Transverse colon (tissue), 4 donors: Measurements from ENCODE around the gene RABL2A. TPM values are rescaled to one million over a fixed set of nuclear protein-coding genes. Genes with fewer than 3 reads are reported as not detected.
"Not testable (repeated sequence)": the region's sequence is repeated elsewhere in the genome, so short reads cannot be mapped to it uniquely, and the experiment has no call there.

Experiments
- DNase-seq: peaks from one replicate; pipeline ENCODE4 v3.0.0-alpha.2; 2019
- H3K27ac ChIP-seq, 4 donors: fragments of 200-600 bp; sonication (generic); 2 replicates each; pipeline ENCODE4 v1.5.1; 2016 to 2018; ENCODE audit warnings: inconsistent platforms in 4 of 4
- H3K27me3 ChIP-seq: fragments of 200-600 bp; sonication (generic); 2 replicates; pipeline ENCODE4 v1.5.1; 2017; ENCODE audit warnings: inconsistent platforms
- H3K36me3 ChIP-seq, 4 donors: fragments of 200-600 bp; sonication (generic); 2 replicates each; pipeline ENCODE4 v1.5.1; 2017 to 2019; ENCODE audit warnings: inconsistent platforms in 4 of 4
- H3K4me1 ChIP-seq, 4 donors: fragments of 200-600 bp; sonication (generic); 2 replicates each; pipeline ENCODE4 v1.5.1; 2017 to 2020; ENCODE audit warnings: inconsistent platforms in 4 of 4
- H3K4me3 ChIP-seq, 4 donors: fragments of 200-600 bp; sonication (generic); 1 replicate in 1 of 4; 2 replicates in 3 of 4; pipeline versions ENCODE4 v1.5.1 to v1.6.1; 2017 to 2019; ENCODE audit warnings: inconsistent platforms in 4 of 4
- H3K9me3 ChIP-seq, 2 donors: fragments of 200-600 bp; sonication (generic); 2 replicates each; pipeline ENCODE4 v1.5.1; 2017 to 2019; ENCODE audit warnings: inconsistent platforms in 2 of 2
- EP300 ChIP-seq: sonication (generic); formaldehyde crosslinking; IDR thresholded peaks from one replicate; pipeline ENCODE4 v1.6.1; 2017; ENCODE audit warnings: antibody characterized with exemption, low read depth
- POLR2A ChIP-seq: fragments of 450-650 bp; IDR thresholded peaks from one replicate; pipeline ENCODE4 v1.6.1; 2016; ENCODE audit warnings: antibody characterized with exemption, mild to moderate bottlenecking, moderate library complexity
- POLR2AphosphoS5 ChIP-seq, 3 donors: sonication (generic); formaldehyde crosslinking; IDR thresholded peaks; one replicate each; pipeline ENCODE4 v1.6.1; 2016; ENCODE audit warnings: antibody characterized with exemption in 3 of 3
- WGBS, 2 donors: methylation state at CpG; one replicate each; pipeline ENCODE4 v1.1.5; 2018; ENCODE audit warnings: low coverage in 1 of 2; 5-methylcytosine and 5-hydroxymethylcytosine counted together
- in situ Hi-C, 4 donors: fragments of 200-750 bp; cut with MboI; loops; one replicate each; pipeline versions ENCODE4 v1.15.0 to v1.15.1; 2017; ENCODE audit warnings: low sequenced_read_pairs in 3 of 4, low pct_ligation_motif_present in 1 of 4, low pct_unique_long_range_greater_than_20kb in 1 of 4
- intact Hi-C: fragments of 100-400 bp; cut with DNase I; formaldehyde crosslinking; loops from one replicate; pipeline ENCODE4 v1.15.1; 2023; ENCODE audit warnings: low total_unique reads
- total RNA-seq, 4 donors: library from RNA; depleted of rRNA; stranded (reverse); fragments of >200 nt; gene quantifications; one replicate each; pipeline ENCODE4 v1.1.0, GENCODE V29; 2016
- TF ChIP-seq, protein P1 (sequence below), 5 experiments: fragments of 200-600 bp in 3 of 5; fragments of 450-650 bp in 2 of 5; sonication (generic) in 3 of 5; IDR thresholded peaks; 1 replicate in 2 of 5; 2 replicates in 3 of 5; pipeline ENCODE4 v1.5.1; 2016 to 2017; ENCODE audit warnings: antibody characterized with exemption in 5 of 5, inconsistent platforms in 3 of 5, mild to moderate bottlenecking in 2 of 5, moderate library complexity in 1 of 5

Gene RABL2A
- total RNA-seq, 4 donors from 2014 or later: 13.5 to 44.8 (median 16.6) TPM

GRCh38 chr2:113656031-113656624, 29.1 kb downstream of the RABL2A start:
- intact Hi-C loops, H3K27me3 ChIP-seq, H3K4me1 ChIP-seq, H3K36me3 ChIP-seq, H3K9me3 ChIP-seq, in situ Hi-C loops: not testable (repeated sequence)
- H3K27ac ChIP-seq: peak overlapping the region; percentile 33 to 75 (median 65)
- peak; percentile 47 for DNase-seq
- H3K4me3 ChIP-seq: peak overlapping the region in 3 of 4 donors; percentile 31 to 40 (median 33)
- 50 to 83% methylated on average over 5 to 25 of the region's 27 CpGs for whole genome bisulfite sequencing, 2 donors
- TF ChIP-seq POLR2AphosphoS5 (IDR thresholded peaks at IDR 0.05): peak in 1 of 3 donors; percentile 12

DNA sequence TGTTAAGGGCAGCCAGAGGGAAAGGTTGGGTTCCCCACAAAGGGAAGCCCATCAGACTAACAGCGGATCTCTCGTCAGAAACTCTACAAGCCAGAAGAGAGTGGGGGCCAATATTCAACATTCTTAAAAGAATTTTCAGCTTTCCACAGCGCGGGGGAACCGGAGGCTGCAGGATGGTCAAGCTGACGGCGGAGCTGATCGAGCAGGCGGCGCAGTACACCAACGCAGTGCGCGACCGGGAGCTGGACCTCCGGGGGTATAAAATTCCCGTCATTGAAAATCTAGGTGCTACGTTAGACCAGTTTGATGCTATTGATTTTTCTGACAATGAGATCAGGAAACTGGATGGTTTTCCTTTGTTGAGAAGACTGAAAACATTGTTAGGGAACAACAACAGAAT, 30.7 kb downstream of the RABL2A start:
- H3K4me1 ChIP-seq, H3K36me3 ChIP-seq, H3K9me3 ChIP-seq, intact Hi-C loops, H3K4me3 ChIP-seq, DNase-seq, in situ Hi-C loops, H3K27me3 ChIP-seq, H3K27ac ChIP-seq: not testable (repeated sequence)
- 93 to 97% methylated on average over 16 to 17 of the region's 17 CpGs for WGBS, 2 donors

DNA sequence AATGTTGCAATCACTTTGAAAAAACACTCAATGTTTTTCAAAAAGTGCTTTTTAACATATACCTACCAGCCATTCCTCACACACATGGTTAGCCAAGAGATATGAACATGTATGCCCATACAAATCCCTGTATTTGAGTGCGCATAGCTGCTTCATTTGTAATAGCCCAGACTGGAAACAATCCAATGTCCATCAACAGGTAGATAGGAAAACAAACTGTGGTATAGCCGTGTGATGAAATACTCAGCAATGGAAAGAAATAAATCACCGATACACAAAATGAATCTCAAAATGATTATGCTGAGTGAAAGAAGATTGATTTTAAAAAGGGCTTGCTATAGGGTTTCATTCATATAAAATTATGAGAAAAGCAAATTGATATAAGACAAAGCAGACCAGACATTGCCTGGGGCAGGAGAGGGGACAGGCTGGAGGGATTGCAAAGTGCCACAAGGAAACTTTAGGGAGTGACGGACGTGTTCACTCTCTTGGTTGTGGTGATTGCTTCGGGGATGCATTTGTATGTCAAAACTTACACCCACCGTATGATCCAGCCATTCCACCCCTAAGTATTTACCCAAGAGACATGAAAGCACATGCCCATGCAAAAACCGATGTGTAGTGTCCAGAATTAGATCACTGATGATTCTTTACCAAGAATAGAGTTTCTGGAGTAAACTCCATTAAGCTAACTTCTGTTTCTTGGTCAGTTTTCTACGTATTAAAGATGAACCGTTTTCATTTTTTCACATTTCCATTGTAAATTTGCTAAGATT, 36.4 kb downstream of the RABL2A start:
- H3K27ac ChIP-seq, H3K4me1 ChIP-seq, in situ Hi-C loops, intact Hi-C loops, H3K9me3 ChIP-seq, DNase-seq, H3K4me3 ChIP-seq, H3K36me3 ChIP-seq, H3K27me3 ChIP-seq: not testable (repeated sequence)
- 87 to 96% methylated on average over 6 to 10 of the region's 10 CpGs for WGBS, 2 donors

DNA sequence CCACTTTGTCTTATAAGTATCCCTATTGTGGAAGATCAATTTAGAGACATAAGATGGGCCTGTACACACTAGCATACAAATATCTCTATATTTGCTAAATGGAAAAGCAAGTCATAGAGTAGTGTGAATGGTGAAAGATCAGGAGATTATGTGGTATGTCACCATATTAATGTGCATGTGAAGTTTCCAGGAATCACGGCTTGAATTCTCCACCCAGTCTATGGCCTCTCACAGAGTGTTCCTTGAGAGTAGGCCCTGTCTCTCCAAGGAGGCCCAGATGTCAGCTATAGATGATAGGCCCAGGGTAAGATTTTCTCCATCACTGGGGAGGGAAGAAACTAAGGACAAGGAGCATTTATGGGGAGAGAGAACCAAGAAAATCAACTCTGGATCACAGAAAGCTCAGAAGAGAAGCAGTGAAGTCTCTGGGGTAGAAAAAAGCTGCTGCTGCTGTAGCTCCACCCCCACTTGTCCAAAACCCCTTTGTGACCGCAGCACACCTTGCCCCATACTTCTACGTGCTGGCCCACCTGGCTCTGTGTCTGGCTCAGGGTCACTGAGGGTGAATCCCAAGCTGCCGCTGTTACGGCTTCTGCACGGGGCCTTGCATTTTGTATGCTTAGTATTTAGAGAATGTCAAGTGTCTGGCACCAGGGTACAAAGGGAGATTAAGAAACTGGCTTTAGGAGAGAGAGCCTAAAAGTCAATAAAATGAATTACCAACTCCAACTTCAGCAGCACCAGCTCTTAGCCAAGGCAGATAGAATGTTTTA, 37.9 kb downstream of the RABL2A start:
- intact Hi-C loops, H3K4me3 ChIP-seq, H3K4me1 ChIP-seq, H3K27ac ChIP-seq, in situ Hi-C loops, H3K36me3 ChIP-seq, DNase-seq, H3K27me3 ChIP-seq, H3K9me3 ChIP-seq: not testable (repeated sequence)
- 82 to 94% methylated on average over 2 to 6 of the region's 6 CpGs for WGBS, 2 donors

- H3K4me3 ChIP-seq, intact Hi-C loops, H3K9me3 ChIP-seq, H3K4me1 ChIP-seq, H3K27ac ChIP-seq, H3K36me3 ChIP-seq, DNase-seq, H3K27me3 ChIP-seq, in situ Hi-C loops: not testable (repeated sequence)
- WGBS, 2 donors: 94 to 100% methylated on average over 1 to 20 of the region's 21 CpGs
Observed at GRCh38 chr2:113669013-113669412, 41.9 kb downstream of the RABL2A start.

GRCh38 chr2:113672326-113672932, 45.4 kb downstream of the RABL2A start:
- H3K36me3 ChIP-seq: no peaks in the 10 kb centered on the region
- intact Hi-C loops: no loop called here
- WGBS, 2 donors: 73 to 86% methylated on average over 5 to 7 of the region's 7 CpGs
- no peaks in the 10 kb centered on the region for H3K9me3 ChIP-seq
- H3K27ac ChIP-seq: no peak overlapping the region
- in situ Hi-C loops: no loop called here
- H3K27me3 ChIP-seq: no peaks in the 10 kb centered on the region
- H3K4me3 ChIP-seq: no peak overlapping the region
- no peaks in the 10 kb centered on the region for H3K4me1 ChIP-seq
- no peak for TF ChIP-seq POLR2AphosphoS5 (IDR thresholded peaks at IDR 0.05)
- DNase-seq: no peak

GRCh38 chr2:113675875-113676274, 48.8 kb downstream of the RABL2A start:
- Histone ChIP-seq H3K27me3 (no peaks in the 10 kb centered on the region), H3K4me3 (no peak overlapping the region), H3K9me3 (no peaks in the 10 kb centered on the region), H3K36me3 (no peaks in the 10 kb centered on the region), H3K4me1 (no peaks in the 10 kb centered on the region), H3K27ac (no peak overlapping the region)
- 62 to 63% methylated on average over 5 to 9 of the region's 9 CpGs for whole genome bisulfite sequencing, 2 donors
- TF ChIP-seq, protein P1, sequence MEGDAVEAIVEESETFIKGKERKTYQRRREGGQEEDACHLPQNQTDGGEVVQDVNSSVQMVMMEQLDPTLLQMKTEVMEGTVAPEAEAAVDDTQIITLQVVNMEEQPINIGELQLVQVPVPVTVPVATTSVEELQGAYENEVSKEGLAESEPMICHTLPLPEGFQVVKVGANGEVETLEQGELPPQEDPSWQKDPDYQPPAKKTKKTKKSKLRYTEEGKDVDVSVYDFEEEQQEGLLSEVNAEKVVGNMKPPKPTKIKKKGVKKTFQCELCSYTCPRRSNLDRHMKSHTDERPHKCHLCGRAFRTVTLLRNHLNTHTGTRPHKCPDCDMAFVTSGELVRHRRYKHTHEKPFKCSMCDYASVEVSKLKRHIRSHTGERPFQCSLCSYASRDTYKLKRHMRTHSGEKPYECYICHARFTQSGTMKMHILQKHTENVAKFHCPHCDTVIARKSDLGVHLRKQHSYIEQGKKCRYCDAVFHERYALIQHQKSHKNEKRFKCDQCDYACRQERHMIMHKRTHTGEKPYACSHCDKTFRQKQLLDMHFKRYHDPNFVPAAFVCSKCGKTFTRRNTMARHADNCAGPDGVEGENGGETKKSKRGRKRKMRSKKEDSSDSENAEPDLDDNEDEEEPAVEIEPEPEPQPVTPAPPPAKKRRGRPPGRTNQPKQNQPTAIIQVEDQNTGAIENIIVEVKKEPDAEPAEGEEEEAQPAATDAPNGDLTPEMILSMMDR (IDR thresholded peaks at IDR 0.05): no peak
- TF ChIP-seq EP300: no peak
- TF ChIP-seq POLR2AphosphoS5 (IDR thresholded peaks at IDR 0.05): no peak
- TF ChIP-seq POLR2A: no peak
- DNase-seq: no peak
- intact Hi-C loops: no loop called here
- in situ Hi-C loops: no loop called here
